ENCODE results near the gene GABRB1.

Gene GABRB1

DNA sequence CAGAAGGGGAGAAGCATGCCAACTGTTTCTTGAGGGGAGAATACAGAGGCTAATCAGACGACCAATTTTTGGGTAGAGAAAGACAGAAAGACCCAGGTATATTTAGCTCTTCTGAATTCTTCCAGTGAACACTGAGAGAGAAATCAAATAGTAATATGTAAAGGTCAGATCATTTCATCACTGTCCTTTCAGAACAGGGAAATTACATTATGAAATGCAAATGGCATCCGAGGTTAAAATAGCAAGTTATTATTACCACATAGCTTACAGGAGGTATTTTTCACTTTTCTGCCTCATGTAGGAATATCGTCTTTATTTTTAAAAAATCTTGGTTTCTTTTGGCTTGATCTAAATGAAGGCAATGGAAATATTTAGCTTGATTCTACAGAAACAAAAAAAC lies 18.0 kb downstream of the GABRB1 start:
- DNase-seq (ENCODE audit: low read depth), result no peak

DNA sequence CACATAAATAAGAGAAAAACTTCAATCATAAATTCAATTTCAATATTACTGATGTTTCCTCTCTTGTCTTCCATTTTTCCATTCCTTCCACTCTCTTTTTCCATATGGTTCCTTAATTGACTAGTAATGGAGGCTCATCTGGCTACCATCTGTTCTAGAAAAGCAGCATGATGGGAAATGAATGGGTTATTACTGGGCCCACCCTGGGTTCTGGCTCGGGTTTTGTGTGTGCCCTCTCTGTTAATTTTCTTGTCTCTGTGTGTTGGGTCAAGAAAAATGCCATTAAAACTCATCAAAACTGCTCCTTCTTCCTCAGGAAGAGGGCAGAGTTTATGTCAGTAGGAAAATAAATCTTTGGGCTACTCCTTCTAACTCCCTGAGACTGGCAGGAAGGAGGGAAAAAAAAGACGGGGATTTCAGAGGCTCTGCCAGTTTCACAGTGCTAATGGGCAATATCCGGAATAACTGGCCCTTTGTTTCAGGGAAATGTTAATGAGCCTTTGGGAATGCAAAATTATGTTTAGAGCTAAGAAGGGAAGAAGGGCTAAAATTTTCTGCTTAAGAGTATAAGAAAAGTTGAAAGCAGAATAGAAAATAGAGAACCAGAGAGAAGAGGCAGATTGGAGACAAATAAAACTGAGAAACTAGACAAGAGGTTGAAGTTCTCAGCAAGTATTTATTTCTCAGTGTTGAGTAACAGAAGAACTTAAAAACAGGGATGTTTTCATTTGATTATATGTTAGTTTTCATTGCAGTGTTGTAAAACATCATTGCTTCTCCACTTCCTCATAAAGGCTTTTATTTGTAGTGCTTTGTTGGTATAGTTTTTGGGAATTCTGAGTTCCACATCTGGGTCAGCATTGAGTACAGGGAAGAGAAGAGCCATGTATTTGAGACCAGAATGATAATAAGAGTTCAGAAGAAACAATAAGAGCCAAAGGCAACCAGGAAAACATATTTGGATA lies 19.7 kb downstream of the GABRB1 start:
- DNase-seq (ENCODE audit: low read depth), result no peak

DNA sequence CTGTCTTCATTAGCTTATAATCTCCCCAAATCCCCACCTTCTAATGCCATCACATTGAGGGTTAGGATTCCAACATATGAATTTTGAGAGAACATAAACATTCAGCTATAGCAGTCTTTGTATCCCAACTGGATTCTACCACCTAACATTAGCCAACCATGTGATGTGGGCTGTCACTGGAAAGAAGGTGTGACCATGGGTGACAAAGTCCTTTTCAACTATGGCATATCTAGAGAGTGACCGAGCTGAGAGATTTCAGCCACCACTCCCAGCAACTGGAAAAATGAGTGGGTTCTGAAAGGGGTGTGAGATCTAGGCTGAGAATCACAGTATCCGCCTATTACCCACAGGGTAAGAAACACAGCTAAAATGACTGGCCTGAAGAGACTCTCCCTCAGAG lies 22.1 kb downstream of the GABRB1 start:
- no peak for DNase-seq (ENCODE audit: low read depth)

DNA sequence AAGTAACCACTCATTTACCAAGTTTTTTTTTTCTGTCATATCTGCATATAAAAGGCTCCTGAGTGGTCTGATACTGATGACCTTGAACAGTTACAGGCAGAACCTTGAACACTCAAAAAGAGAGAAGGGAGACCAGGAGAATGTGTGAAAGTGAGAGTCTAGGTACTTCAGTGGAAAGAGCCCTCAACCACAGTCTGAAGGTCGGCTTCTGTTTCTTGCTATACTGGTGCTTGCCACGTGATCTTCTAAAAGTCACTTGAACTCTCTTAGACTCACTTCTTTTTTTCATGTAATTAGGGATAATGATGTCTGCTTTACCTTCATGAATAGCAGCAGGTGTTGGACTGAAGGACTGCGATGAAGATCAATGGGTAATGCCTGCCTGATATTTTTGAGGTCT lies 22.8 kb downstream of the GABRB1 start:
- no peak for DNase-seq (ENCODE audit: low read depth)

DNA sequence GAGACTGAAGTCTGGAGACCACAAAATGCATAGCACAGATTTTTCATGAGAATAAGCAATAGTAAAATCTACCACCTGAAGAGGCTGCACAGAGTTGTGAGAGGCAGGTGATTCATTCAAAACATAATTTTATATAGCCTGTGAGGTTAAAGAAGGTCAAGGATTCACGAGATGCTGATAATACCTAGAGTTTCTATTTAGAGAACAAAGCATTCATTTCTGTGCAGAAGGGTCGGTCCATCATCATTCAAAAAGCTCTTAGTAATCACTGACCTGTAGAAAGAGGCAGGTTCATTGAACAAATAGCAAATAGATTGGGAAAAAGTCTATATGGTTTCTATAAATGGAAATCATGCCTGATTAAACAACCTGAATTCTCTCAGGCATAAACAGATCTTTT lies 26.6 kb downstream of the GABRB1 start:
- no peak for DNase-seq (ENCODE audit: low read depth)

DNA sequence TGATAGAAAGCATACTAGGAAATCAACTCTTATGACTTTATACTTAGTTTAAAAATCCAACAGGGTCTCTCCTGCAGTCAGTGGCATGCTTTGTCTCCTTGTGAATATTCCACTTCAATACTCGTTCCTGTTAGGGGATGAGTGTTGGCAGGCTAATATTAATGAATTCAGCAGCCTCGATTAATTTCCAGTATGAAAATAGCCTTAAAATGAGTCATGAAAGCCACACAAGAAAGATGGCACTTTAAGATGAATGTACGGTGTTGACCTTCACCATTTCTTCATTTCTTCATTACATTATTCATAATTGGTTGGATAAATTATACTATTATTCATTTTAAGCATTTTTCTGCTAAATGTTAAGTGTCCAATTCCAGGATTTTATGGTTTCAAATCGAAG lies 29.2 kb downstream of the GABRB1 start:
- peak; percentile 22 for DNase-seq (ENCODE audit: low read depth)

DNA sequence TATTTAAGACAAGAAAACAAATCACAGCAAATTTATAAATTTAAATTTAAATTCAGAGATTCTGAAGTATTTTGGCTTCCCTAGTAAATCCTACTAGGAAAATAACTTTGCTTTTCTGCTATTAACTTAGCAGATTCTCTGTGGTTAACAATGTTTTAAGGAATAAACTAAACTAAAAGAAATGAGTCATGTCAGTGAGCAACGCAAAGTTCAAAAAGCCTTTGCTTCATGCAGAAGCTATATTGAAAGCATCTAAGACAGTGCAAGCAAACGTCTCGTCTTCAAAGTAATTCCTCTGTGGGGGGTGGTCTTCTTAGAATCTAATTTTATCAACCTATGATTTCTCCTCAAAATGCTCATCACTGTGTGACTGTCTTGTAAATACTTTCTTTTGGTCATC lies 30.1 kb downstream of the GABRB1 start:
- peak; percentile 71 for DNase-seq (ENCODE audit: low read depth)

DNA sequence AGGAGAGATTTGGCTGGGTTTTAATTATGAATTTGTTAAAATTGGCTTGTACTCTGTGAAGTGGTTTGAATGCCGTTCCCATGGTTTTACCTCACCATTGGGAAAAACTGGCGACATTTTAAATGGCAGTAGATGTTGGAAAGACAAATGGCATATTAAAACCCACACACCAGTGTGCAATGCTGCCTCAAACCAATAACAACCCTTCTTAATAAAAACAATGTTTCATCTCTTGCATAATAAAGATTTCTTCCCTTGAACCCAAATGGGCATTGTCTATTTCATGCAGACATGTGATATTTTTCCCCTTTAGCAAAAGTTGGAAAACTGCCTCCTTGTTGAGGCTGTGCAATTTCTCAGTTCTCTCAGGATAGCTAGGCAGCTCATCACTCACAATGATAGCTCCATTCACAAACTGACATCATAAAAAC lies 33.7 kb downstream of the GABRB1 start:
- DNase-seq (ENCODE audit: low read depth), result no peak

DNA sequence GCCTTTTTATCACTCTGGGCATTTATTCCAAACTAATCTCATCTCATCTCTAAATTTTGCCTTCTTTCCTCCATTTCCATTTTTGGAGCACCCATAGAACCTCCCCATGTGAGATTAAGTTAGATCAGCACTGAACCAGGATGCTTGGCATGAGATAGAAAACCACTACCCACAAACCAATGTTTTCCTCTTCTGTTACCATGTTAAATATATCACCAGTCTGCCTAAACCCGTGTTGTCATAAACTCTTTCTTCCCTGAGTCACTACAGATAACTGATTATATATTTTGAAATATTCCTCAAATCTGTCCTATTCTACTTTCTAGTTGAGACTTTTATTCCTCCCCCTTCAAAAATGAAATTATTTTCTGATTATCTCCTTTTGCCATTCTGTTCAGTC lies 37.6 kb downstream of the GABRB1 start:
- DNase-seq (ENCODE audit: low read depth), result no peak

DNA sequence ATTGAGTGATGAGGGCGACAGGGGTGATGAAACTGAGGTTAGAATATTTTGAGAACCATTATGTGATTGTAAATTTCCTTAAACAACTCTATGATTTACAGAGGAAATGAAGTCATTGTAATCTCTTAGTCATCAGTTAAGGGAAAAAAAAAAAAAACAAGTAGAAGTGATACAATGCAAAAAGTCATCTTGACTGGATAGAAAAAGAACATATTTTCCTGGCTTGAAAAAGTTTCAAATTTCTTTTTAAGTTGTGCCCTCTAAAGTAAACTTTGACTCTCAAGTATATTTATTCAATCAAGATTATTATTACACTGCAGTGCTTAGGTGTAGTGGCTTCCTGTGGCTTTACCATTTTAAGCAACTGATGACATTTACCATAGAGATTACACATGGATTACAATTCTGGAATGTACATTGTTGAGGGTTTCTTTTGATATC lies 40.6 kb downstream of the GABRB1 start:
- peak; percentile 77 for DNase-seq (ENCODE audit: low read depth)

DNA sequence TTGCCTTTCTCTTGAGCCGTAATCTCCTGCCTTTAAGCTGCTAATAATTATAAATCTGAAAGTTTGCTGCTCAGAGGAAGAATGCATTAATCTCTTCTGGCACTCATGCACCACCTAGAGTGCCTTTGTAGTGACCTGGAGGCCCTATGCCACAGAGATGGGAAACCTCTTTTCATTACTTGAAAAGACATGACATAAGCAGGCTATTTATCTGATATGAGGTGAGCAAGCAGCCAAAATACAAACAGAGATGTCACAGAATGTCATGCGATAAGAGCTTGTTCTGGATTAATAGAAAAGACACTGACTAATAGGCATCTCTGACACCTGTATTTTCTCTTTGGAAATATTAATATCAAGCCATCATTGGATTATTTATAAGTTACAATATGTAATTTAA lies 42.3 kb downstream of the GABRB1 start:
- DNase-seq (ENCODE audit: low read depth), result no peak

DNA sequence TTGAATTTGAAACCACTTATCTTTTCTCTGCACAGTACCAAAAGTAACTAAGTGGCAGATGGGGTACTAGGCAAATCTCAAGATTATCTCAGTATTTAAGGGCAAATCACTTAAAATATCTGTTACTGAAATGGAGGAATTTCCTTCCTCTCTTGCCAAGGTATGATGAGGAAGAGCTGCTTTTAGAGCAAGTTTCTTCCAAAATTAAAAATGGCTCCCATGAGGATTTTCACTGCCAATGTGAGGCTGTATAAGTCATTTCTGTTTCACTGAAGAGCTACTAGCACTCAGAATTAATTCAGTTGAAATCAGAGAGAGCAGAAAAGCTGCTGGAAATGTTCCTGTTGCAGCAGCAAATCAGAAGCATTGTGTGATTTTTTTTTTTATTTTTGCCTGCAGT lies 43.4 kb downstream of the GABRB1 start:
- no peak for DNase-seq (ENCODE audit: low read depth)

DNA sequence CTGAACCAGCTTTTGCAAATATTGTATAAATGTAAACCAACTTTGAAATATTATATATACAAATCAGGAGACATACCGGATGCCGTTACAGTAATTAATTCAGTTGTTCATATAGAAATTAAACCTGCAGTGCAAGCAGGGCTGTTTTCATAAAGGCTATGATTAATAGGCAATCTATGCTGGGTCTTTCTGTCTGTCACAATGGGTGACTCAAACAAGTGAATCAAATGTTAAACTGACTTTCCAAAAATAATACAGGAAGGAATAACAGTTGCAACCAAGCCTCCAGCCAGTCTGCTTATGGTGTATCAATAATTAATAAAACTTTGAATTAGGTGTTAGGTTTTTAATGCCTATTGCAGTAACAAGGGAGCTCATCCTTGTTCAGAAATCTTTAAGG lies 43.9 kb downstream of the GABRB1 start:
- DNase-seq (ENCODE audit: low read depth), result peak; percentile 79

DNA sequence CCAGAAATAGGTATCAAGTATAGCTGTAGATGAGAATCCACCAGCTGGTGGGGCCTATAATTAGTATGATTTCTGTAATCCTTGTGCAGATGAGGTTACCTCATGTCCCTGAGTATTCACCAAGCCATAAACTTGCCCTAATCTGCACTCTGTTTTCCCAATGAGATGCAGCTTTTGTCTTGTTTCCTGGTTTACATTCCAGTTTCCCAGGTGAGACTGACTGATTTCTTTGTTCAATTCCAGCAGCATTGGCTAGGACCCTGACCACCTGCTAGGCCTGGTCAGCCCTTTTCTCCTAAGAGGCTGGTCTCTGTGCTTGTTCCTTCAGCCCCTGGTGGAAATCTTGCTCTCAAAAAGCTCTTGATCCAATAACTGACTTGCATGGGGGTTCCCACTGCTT lies 44.6 kb downstream of the GABRB1 start:
- DNase-seq (ENCODE audit: low read depth), result no peak

DNA sequence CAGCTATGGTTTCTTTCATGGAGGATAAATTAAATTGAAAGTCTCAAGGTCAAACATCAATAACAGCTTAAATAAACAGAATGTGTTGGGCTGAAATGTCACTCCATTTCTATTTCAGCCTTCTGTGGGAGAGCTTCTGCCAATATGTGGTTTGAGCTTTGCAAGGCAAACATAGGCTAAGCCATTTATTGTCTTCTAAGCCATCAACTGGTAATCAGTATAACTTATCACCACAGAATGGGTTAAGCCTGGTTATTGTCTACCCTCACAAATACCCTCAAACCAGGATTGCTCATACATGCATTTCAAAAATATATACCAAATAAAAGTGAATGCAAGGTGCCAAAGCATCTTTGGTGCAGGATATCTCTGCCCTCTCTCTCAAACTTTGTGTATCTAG lies 52.7 kb downstream of the GABRB1 start:
- no peak for DNase-seq (ENCODE audit: low read depth)

DNA sequence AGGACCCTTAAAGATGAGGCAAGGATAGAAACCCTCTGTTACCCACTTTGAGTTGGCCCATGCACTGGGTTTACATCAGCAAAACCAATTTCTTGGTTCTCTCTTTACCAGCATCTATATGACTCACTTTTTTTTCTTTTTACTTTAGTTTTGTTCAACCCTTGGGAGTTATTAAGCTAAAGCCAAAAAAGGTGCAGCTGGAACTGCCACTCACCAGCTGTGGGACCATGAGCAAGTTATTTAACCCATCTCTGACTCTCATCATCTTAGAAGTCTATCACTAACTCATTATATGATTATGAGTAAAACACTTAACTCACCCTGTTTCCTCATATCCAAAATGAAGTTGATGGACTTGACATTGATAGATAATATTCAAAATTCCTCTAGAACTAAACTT lies 53.4 kb downstream of the GABRB1 start:
- no peak for DNase-seq (ENCODE audit: low read depth)

DNA sequence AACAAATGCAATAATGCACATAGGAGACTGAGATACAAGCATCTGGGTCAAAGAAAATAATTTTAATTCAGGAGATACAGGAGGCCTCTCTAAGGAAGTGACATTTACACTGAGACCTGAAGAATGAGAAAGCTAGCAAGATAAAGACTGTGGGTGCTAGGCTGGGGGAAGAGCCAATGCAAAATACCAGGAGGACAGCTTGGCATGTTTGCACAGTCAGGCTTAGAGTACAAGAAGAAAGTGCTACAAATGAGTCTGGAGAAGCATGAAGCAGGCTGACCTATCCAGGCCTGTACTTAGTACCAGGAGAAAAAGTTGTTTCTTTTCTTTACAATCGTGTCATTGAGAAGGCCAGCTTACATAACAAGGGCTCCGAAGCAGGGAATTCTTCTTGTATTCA lies 56.9 kb downstream of the GABRB1 start:
- DNase-seq (ENCODE audit: low read depth), result no peak

DNA sequence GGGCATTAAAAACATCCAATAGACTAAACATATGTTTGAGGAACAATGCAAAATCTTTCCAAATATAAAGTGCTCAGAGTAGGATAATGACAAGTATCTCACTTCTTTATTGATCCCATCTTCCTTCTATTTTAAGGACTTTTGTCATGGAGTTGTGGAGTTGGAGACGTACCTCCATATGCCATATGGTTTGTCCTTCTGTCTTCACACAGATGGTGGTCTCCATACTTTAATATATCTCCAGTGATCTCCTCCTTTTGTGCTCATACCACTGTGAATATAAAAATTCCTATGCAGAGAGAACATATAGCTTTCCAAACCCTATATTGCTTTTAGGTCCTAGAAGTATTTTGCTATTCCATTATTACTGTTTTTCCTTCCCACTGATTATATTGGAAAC lies 64.5 kb downstream of the GABRB1 start:
- no peak for DNase-seq (ENCODE audit: low read depth)

DNA sequence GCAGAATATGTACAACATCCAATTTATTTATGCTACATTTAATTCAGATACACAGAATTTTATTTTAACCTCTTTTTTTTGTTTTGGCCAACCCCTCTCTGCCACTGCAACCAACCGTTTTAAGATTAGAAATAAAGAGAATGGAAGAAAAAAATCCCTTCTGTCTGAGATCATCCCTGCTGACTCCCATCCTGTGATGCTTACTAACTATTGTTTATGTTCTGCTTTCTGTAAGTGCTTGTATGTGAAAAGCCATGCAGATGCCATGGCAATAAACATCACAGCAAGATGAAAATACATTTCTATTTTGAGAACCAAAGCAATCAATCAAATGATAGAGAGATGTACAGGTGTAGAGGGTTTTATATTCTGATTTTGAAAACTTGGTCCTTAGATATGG lies 70.1 kb downstream of the GABRB1 start:
- peak; percentile 28 for DNase-seq (ENCODE audit: low read depth)

DNA sequence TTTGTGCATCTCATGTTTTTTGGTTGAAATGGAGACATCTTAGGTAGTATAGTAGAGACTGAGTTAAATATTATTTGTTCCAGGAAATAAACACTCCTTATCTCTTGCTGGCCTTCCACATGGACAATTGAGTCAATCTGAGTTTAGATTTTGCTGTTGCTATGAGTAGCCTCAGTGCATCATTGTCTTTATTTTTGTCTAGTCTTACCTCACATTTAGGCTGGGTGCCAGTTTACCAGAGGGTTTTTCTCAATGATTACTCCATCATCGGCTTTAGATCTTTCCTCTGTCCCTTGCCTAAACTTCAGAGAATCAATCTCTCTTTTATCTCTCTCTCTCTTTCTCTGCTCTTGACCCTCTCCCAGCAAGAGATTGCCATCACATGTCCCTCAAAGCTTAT lies 73.6 kb downstream of the GABRB1 start:
- peak; percentile 19 for DNase-seq (ENCODE audit: low read depth)

DNA sequence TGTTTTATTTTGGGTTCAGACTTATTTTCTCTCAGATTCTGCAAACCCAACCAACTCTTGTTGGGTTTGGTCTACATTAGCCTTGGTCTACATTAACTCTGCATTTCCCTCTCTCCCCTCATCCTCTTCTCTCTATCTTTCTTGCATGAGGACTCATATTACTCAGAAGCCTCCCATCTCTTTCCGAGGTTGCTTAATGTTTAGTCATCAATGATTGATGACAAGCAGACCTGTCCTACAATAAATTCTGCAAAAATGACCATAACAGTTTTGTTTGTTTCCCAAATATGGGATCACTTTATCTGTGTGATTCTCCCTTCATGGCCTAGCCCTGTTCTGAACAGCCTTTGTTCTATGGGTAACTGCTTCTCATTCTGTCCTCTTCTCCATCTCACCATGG lies 75.2 kb downstream of the GABRB1 start:
- peak; percentile 57 for DNase-seq (ENCODE audit: low read depth)

DNA sequence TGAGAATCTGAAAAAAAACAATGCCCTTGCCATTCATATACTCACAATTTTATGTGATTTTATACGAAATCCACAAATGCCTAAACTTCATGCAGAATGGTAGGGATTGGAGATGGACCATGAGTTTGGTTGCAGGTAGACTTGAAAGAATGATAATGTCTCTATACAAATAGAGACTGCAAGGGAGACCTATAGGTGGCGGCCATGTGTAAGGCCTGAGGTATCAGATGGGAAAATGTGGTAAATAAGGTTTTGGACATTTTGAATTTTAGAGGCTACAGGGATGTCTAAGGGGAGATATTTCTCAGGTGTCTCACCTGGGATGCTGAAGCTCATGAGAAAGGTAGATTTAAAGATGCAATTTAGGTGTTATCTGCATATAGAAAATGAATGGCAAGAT lies 78.0 kb downstream of the GABRB1 start:
- no peak for DNase-seq (ENCODE audit: low read depth)

DNA sequence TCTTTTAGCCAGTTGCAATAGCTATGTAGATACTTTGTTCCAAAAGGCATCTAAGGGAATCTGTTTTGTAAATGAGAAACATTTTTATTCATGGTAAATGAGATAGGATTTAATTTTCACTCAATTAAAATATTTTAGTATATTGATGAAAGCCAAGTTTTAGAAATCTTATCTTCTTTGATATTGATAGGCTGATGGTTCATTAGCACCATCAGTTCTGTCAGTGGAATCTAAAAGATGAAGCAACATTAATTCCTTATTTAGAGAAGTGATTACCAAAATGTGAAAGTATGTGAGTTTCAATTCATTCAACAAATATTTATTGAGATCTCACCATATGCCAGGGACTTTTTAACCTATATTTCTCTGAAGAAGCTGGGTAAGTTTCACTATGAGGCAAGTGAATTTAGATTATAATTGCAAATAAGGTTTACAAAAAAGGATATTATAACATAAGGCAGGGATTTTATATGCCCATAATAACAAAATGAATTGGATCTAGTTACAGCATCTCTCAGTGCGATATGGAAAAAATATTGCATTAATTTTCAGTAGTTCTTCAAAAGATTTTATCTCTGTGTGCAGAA lies 79.3 kb downstream of the GABRB1 start:
- no peak for DNase-seq (ENCODE audit: low read depth)
